Skin of body (tissue), 1 donor: ENCODE results near the gene CLK3. TPM values are rescaled to one million over a fixed set of nuclear protein-coding genes. Genes with fewer than 3 reads are reported as not detected.

ENCODE experiments used
- total RNA-seq: library from RNA; depleted of rRNA; stranded (reverse); fragments of >200 nt; gene quantifications from one replicate; pipeline ENCODE4 v1.2.3, GENCODE V29; 2014

Gene CLK3
- total RNA-seq, 1 donor from 2014 or later, result 41.1 TPM

Other genes starting within 250 kb of the CLK3 start
- 0.69 TPM for gene CYP11A1, start 248.2 kb upstream of the CLK3 start, total RNA-seq
- 11.7 TPM for gene SEMA7A, start 181.9 kb upstream of the CLK3 start, total RNA-seq
- 18.6 TPM for gene UBL7, start 154.7 kb upstream of the CLK3 start, total RNA-seq
- gene ARID3B, start 74.6 kb upstream of the CLK3 start, total RNA-seq, result 4.8 TPM
- gene EDC3, start 80.2 kb downstream of the CLK3 start, total RNA-seq, result 14.7 TPM
- 0.69 TPM for gene CYP1A1, start 109.7 kb downstream of the CLK3 start, total RNA-seq
- 0.10 TPM for gene CYP1A2, start 133.0 kb downstream of the CLK3 start, total RNA-seq
- gene CSK, start 166.2 kb downstream of the CLK3 start, total RNA-seq, result 21.4 TPM
- 0.20 TPM for gene LMAN1L, start 197.0 kb downstream of the CLK3 start, total RNA-seq
- gene CPLX3, start 210.8 kb downstream of the CLK3 start, total RNA-seq, result 0.20 TPM
- 23.4 TPM for gene ULK3, start 227.3 kb downstream of the CLK3 start, total RNA-seq